ENCODE data around the gene OPA1.

- no peak for TF ChIP-seq CTCF (IDR thresholded peaks at IDR 0.05)
- no peak for TF ChIP-seq POLR2A (IDR thresholded peaks at IDR 0.05)
Observed at GRCh38 chr3:193637831-193638230, 44.8 kb downstream of the OPA1 start.

Data from esophagus squamous epithelium (tissue), 4 donors.